Thyroid gland (tissue), 4 donors: Measurements from ENCODE around the gene RIC8A.

Experiments used
- CTCF ChIP-seq, 6 experiments: fragments of 200-600 bp in 3 of 6; fragments of 450-650 bp in 3 of 6; sonication (generic) in 3 of 6; IDR thresholded peaks; one replicate each; pipeline ENCODE4 v1.5.1; 2016 to 2019; ENCODE audit warnings: antibody characterized with exemption in 6 of 6, mild to moderate bottlenecking in 2 of 6, inconsistent platforms in 1 of 6, moderate library complexity in 1 of 6
- POLR2A ChIP-seq, 2 donors: fragments of 450-650 bp; IDR thresholded peaks; one replicate each; pipeline ENCODE4 v1.6.1; 2017; ENCODE audit warnings: antibody characterized with exemption in 2 of 2, mild to moderate bottlenecking in 2 of 2, moderate library complexity in 1 of 2

GRCh38 chr11:205221-206001, 2.1 kb upstream of the RIC8A start:
- TF ChIP-seq CTCF (IDR thresholded peaks at IDR 0.05) (no peak), POLR2A (IDR thresholded peaks at IDR 0.05) (no peak)
